GM23338 (cell line): ENCODE measurements around the gene NTM. TPM values are rescaled to one million over a fixed set of nuclear protein-coding genes. Genes with fewer than 3 reads are reported as not detected.
A peak's percentile ranks its signal among the peaks of the same experiment; 100 is the strongest.

Experiments
- ATAC-seq: fragments of 200-7000 bp; cut with Tn5 transposase; 3 replicates; pipeline ENCODE4 v1.9.1; 2020
- DNase-seq: peaks from one replicate; pipeline ENCODE4 v3.0.0-alpha.2; 2015; ENCODE audit warnings: low spot score
- H2AFZ ChIP-seq: fragments of 200-600 bp; sonication (generic); 2 replicates; pipeline ENCODE4 v1.8.0; 2016; ENCODE audit warnings: antibody characterized with exemption, mild to moderate bottlenecking, moderate library complexity
- H3F3A ChIP-seq: fragments of 200-600 bp; sonication (generic); replicated peaks from 2 replicates; pipeline ENCODE4 v1.8.0; 2017; ENCODE audit warnings: antibody characterized with exemption, mixed run types, low read depth
- H3K27ac ChIP-seq: fragments of 200-600 bp; sonication (generic); 2 replicates; pipeline ENCODE4 v1.6.1; 2016; ENCODE audit warnings: low read depth
- H3K27me3 ChIP-seq: fragments of 200-600 bp; sonication (generic); 2 replicates; pipeline ENCODE4 v1.8.0; 2016; ENCODE audit warnings: mild to moderate bottlenecking, mixed run types, moderate library complexity; ENCODE audit not compliant: insufficient read depth
- H3K36me3 ChIP-seq: fragments of 200-600 bp; sonication (generic); 2 replicates; pipeline ENCODE4 v1.8.0; 2016; ENCODE audit warnings: mild to moderate bottlenecking; ENCODE audit not compliant: insufficient read depth
- H3K4me1 ChIP-seq: fragments of 200-600 bp; sonication (generic); 2 replicates; pipeline ENCODE4 v1.8.0; 2016; ENCODE audit warnings: mild to moderate bottlenecking, moderate library complexity; ENCODE audit not compliant: insufficient read depth
- H3K4me2 ChIP-seq: fragments of 200-600 bp; sonication (generic); 2 replicates; pipeline ENCODE4 v1.7.1; 2017; ENCODE audit warnings: mixed run types
- H3K4me3 ChIP-seq: fragments of 200-600 bp; sonication (generic); 2 replicates; pipeline ENCODE4 v1.6.1; 2016; ENCODE audit warnings: mixed run types
- H3K79me2 ChIP-seq: fragments of 200-600 bp; sonication (generic); replicated peaks from 2 replicates; pipeline ENCODE4 v1.8.0; 2017; ENCODE audit warnings: mild to moderate bottlenecking; ENCODE audit not compliant: insufficient read depth
- H3K9me2 ChIP-seq: fragments of 200-600 bp; sonication (generic); 2 replicates; pipeline ENCODE4 v1.8.0; 2017; ENCODE audit not compliant: insufficient read depth
- H4K20me1 ChIP-seq: fragments of 200-600 bp; sonication (generic); replicated peaks from 2 replicates; pipeline ENCODE4 v1.8.0; 2017; ENCODE audit warnings: mild to moderate bottlenecking; ENCODE audit not compliant: insufficient read depth
- H3K27ac Mint-ChIP-seq: 2 replicates; pipeline ENCODE4 v1.8.0; 2020; ENCODE audit warnings: inconsistent platforms, mild to moderate bottlenecking, moderate library complexity, mixed read lengths
- H3K27me3 Mint-ChIP-seq: 3 replicates; pipeline ENCODE4 v1.8.0; 2022; ENCODE audit warnings: low read depth, mild to moderate bottlenecking, moderate library complexity, mixed read lengths, inconsistent platforms; ENCODE audit not compliant: insufficient read depth, poor library complexity
- H3K36me3 Mint-ChIP-seq: 3 replicates; pipeline ENCODE4 v1.8.0; 2021; ENCODE audit warnings: low read depth, mild to moderate bottlenecking, inconsistent platforms, moderate library complexity, mixed read lengths
- H3K4me1 Mint-ChIP-seq: 3 replicates; pipeline ENCODE4 v1.8.0; 2020; ENCODE audit warnings: mild to moderate bottlenecking, inconsistent platforms, mixed read lengths
- H3K4me3 Mint-ChIP-seq: 3 replicates; pipeline ENCODE4 v1.8.0; 2021; ENCODE audit warnings: moderate library complexity, mild to moderate bottlenecking, inconsistent platforms, mixed read lengths
- H3K9me3 Mint-ChIP-seq: 3 replicates; pipeline ENCODE4 v1.8.0; 2020; ENCODE audit warnings: moderate library complexity, mild to moderate bottlenecking, inconsistent platforms, mixed read lengths
- NANOG ChIP-seq: IDR thresholded peaks from 2 replicates; pipeline ENCODE4 v1.6.1; 2016; ENCODE audit warnings: antibody characterized with exemption, borderline replicate concordance
- STAT1 ChIP-seq: IDR thresholded peaks from one replicate; pipeline ENCODE4 v1.6.1; 2016; ENCODE audit warnings: antibody characterized with exemption; ENCODE audit not compliant: unreplicated experiment
- ZNF114 ChIP-seq: fragments of 250-450 bp; sonication (Bioruptor Pico); IDR thresholded peaks from 2 replicates; pipeline ENCODE4 v1.5.0; 2020; ENCODE audit warnings: mild to moderate bottlenecking, moderate library complexity
- polyA plus RNA-seq: library from polyadenylated mRNA; unstranded; fragments of >200 nt; fragmentation: Nextera tagmentation; extraction: Ambion mirVana; gene quantifications from 2 replicates; pipeline ENCODE4 v1.2.1, GENCODE V29; 2016
- total RNA-seq: library from RNA; depleted of rRNA; stranded (reverse); fragments of >200 nt; shearing (Covaris generic); gene quantifications from 2 replicates; pipeline ENCODE4 v1.2.3, GENCODE V29; 2014
- TF ChIP-seq, protein P1 (sequence below), 2 experiments: fragments of 200-600 bp in 1 of 2; sonication (generic) in 1 of 2; conservative IDR thresholded peaks; 2 replicates each; pipeline versions ENCODE4 v1.5.1 to v1.6.1; 2016 to 2017; ENCODE audit warnings: antibody characterized with exemption in 2 of 2, low read depth in 2 of 2, mild to moderate bottlenecking in 2 of 2, moderate library complexity in 1 of 2
- TF ChIP-seq, protein P2 (sequence below): IDR thresholded peaks from 2 replicates; pipeline ENCODE4 v1.6.1; 2016; ENCODE audit warnings: antibody characterized with exemption
- TF ChIP-seq, protein P3 (sequence below): IDR thresholded peaks from one replicate; pipeline ENCODE4 v1.6.1; 2018; ENCODE audit warnings: antibody characterized with exemption; ENCODE audit not compliant: unreplicated experiment

The NTM gene
- total and polyA plus RNA-seq, 2 experiments from 2014 or later, result 10.6 to 14.6 TPM

DNA sequence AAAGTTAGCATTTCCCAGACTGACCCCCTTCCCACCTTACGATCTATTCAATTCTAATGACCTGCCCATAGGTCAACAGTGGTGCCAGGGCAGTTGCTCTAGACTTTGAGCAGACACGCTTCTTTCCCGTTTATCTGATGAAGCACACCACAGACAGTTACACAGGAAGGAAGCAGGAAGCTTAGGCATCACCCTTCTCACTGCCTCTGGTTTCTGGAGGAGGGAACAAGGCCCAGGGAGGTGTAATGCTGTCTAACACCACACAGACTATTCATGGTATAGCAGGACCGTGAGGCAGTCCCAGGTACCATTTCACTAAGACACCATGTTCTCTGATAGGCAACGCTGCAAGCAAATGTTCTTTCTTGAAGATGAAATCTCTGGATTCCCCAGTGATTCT lies 279.4 kb downstream of the NTM start:
- H3K4me1 ChIP-seq, result peaks cover 33% of the 10 kb centered on the region
- no peak overlapping the region for H3K27ac ChIP-seq
- H4K20me1 ChIP-seq, result no peaks in the 10 kb centered on the region
- no peaks in the 10 kb centered on the region; the same call in 2 of the 3 replicates for H3K9me3 Mint-ChIP-seq
- peaks cover 48% of the 10 kb centered on the region for H3K4me1 Mint-ChIP-seq
- no peaks in the 10 kb centered on the region for H3K27me3 ChIP-seq
- H3K9me2 ChIP-seq, result peaks cover 4% of the 10 kb centered on the region; the same call in 1 of the 2 replicates
- no peak overlapping the region for H3K27ac Mint-ChIP-seq
- DNase-seq (no peak), ATAC-seq (no peak)
- H3K4me3 ChIP-seq, result no peak overlapping the region
- no peaks in the 10 kb centered on the region for H3K79me2 ChIP-seq
- peaks cover 6% of the 10 kb centered on the region for H3K27me3 Mint-ChIP-seq
- no peak overlapping the region for H3K4me3 Mint-ChIP-seq
- no peak for TF ChIP-seq NANOG
- TF ChIP-seq, protein P1, sequence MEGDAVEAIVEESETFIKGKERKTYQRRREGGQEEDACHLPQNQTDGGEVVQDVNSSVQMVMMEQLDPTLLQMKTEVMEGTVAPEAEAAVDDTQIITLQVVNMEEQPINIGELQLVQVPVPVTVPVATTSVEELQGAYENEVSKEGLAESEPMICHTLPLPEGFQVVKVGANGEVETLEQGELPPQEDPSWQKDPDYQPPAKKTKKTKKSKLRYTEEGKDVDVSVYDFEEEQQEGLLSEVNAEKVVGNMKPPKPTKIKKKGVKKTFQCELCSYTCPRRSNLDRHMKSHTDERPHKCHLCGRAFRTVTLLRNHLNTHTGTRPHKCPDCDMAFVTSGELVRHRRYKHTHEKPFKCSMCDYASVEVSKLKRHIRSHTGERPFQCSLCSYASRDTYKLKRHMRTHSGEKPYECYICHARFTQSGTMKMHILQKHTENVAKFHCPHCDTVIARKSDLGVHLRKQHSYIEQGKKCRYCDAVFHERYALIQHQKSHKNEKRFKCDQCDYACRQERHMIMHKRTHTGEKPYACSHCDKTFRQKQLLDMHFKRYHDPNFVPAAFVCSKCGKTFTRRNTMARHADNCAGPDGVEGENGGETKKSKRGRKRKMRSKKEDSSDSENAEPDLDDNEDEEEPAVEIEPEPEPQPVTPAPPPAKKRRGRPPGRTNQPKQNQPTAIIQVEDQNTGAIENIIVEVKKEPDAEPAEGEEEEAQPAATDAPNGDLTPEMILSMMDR (conservative IDR thresholded peaks at IDR 0.05; ENCODE audit: low read depth in 2 of 2), result no peak
- no peak for TF ChIP-seq STAT1
- TF ChIP-seq, protein P2, sequence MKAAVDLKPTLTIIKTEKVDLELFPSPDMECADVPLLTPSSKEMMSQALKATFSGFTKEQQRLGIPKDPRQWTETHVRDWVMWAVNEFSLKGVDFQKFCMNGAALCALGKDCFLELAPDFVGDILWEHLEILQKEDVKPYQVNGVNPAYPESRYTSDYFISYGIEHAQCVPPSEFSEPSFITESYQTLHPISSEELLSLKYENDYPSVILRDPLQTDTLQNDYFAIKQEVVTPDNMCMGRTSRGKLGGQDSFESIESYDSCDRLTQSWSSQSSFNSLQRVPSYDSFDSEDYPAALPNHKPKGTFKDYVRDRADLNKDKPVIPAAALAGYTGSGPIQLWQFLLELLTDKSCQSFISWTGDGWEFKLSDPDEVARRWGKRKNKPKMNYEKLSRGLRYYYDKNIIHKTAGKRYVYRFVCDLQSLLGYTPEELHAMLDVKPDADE, result no peak
- no peaks in the 10 kb centered on the region for H3K36me3 Mint-ChIP-seq
- H3F3A ChIP-seq, result no peaks in the 10 kb centered on the region
- no peak overlapping the region for H3K4me2 ChIP-seq
- H2AFZ ChIP-seq, result no peak overlapping the region
- H3K36me3 ChIP-seq, result no peaks in the 10 kb centered on the region

DNA sequence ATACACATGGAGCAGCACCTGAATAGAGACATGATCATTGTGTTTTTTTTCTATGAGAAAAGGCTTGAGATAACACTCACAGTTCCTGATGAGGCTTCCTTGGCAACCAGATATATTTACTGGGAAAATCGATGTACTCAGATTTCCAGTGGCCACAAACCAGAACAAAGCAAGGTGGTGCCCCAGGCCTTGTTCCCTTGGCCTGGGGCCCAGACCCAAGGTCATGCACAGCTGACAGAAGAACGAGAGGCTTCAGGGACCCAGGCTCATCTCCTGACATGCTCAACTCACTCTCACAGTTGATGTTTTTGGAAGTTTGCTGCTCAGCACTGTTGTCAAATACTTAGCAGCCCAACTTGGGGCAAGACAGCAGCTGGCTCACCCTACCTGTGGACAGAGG lies 281.8 kb downstream of the NTM start:
- Histone ChIP-seq H3K9me2 (peaks cover 4% of the 10 kb centered on the region; the same call in 1 of the 2 replicates), H3K27ac (no peak overlapping the region), H3K79me2 (no peaks in the 10 kb centered on the region), H3K4me3 (no peak overlapping the region), H3K4me2 (0 out of 2 replicates have a peak overlapping the region, but pooled peaks have one; percentile 48), H3F3A (no peaks in the 10 kb centered on the region), H4K20me1 (no peaks in the 10 kb centered on the region), H2AFZ (no peak overlapping the region), H3K36me3 (no peaks in the 10 kb centered on the region), H3K27me3 (no peaks in the 10 kb centered on the region), H3K4me1 (peaks cover 37% of the 10 kb centered on the region)
- H3K9me3 Mint-ChIP-seq, result no peaks in the 10 kb centered on the region; the same call in 2 of the 3 replicates
- DNase-seq (no peak), ATAC-seq (no peak)
- H3K4me1 Mint-ChIP-seq, result peaks cover 54% of the 10 kb centered on the region
- no peaks in the 10 kb centered on the region for H3K36me3 Mint-ChIP-seq
- no peak for TF ChIP-seq ZNF114 (CRISPR knock-in tag)
- TF ChIP-seq, protein P3, sequence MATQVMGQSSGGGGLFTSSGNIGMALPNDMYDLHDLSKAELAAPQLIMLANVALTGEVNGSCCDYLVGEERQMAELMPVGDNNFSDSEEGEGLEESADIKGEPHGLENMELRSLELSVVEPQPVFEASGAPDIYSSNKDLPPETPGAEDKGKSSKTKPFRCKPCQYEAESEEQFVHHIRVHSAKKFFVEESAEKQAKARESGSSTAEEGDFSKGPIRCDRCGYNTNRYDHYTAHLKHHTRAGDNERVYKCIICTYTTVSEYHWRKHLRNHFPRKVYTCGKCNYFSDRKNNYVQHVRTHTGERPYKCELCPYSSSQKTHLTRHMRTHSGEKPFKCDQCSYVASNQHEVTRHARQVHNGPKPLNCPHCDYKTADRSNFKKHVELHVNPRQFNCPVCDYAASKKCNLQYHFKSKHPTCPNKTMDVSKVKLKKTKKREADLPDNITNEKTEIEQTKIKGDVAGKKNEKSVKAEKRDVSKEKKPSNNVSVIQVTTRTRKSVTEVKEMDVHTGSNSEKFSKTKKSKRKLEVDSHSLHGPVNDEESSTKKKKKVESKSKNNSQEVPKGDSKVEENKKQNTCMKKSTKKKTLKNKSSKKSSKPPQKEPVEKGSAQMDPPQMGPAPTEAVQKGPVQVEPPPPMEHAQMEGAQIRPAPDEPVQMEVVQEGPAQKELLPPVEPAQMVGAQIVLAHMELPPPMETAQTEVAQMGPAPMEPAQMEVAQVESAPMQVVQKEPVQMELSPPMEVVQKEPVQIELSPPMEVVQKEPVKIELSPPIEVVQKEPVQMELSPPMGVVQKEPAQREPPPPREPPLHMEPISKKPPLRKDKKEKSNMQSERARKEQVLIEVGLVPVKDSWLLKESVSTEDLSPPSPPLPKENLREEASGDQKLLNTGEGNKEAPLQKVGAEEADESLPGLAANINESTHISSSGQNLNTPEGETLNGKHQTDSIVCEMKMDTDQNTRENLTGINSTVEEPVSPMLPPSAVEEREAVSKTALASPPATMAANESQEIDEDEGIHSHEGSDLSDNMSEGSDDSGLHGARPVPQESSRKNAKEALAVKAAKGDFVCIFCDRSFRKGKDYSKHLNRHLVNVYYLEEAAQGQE, result no peak
- TF ChIP-seq, protein P1 (conservative IDR thresholded peaks at IDR 0.05; ENCODE audit: low read depth in 2 of 2), result no peak
- H3K27ac Mint-ChIP-seq, result no peak overlapping the region
- H3K4me3 Mint-ChIP-seq, result no peak overlapping the region
- H3K27me3 Mint-ChIP-seq, result peaks cover 8% of the 10 kb centered on the region
